ENCODE measurements around the gene NDST1. TPM values are rescaled to one million over a fixed set of nuclear protein-coding genes. Genes with fewer than 3 reads are reported as not detected.
A peak's percentile ranks its signal among the peaks of the same experiment; 100 is the strongest.

NDST1 gene
- total and polyA plus RNA-seq, 7 experiments from 2014 or later = 0.69 to 17.5 (median 1.2) TPM

GRCh38 chr5:150506571-150507473 is 1.1 kb upstream of the NDST1 start:
- ChIA-PET CTCF (no interaction called here), POLR2A (no interaction called here)
- Mint-ChIP-seq H3K4me3 (no peak overlapping the region), H3K36me3 (no peaks in the 10 kb centered on the region), H3K27ac (peak overlapping the region in 1 of 9 donors; percentile 67), H3K9me3 (no peaks in the 10 kb centered on the region), H3K4me1 (no peaks in the 10 kb centered on the region), H3K27me3 (no peaks in the 10 kb centered on the region)
- Histone ChIP-seq H3K36me3 (ENCODE audit: control insufficient read depth in 2 of 3, insufficient read depth in 3 of 3, low read length in 3 of 3) (no peaks in the 10 kb centered on the region), H3K27ac (ENCODE audit: low read depth, low read length) (no peak overlapping the region), H3K9me3 (ENCODE audit: control insufficient read depth in 2 of 3, low read length in 3 of 3) (no peaks in the 10 kb centered on the region), H3K27me3 (ENCODE audit: control insufficient read depth in 2 of 2, insufficient read depth in 2 of 2, low read length in 2 of 2) (no peaks in the 10 kb centered on the region), H3K4me1 (ENCODE audit: control insufficient read depth in 2 of 2, insufficient read depth in 2 of 2, low read length in 2 of 2) (no peaks in the 10 kb centered on the region), H3K4me3 (ENCODE audit: low read length) (no peak overlapping the region)
- ATAC-seq (no peak), DNase-seq (no peak)
- intact Hi-C loops (cut with micrococcal nuclease) = no loop called here

GRCh38 chr5:150508277-150508640 is 328 bp downstream of the NDST1 start:
- no peaks in the 10 kb centered on the region for H3K27me3 Mint-ChIP-seq

GRCh38 chr5:150508828-150509227 is 897 bp downstream of the NDST1 start:
- ATAC-seq (no peak), DNase-seq (no peak)
- ChIA-PET POLR2A (interaction anchor here (0.6 kb wide), 1 partner anchor 1087 kb away, joined by 3 read pairs; no protein-coding TSS in a partner anchor), CTCF (no interaction called here)
- no peaks in the 10 kb centered on the region for H3K36me3 Mint-ChIP-seq
- H3K4me3 Mint-ChIP-seq = no peak overlapping the region
- H3K4me3 ChIP-seq (ENCODE audit: low read length) = no peak overlapping the region
- no peaks in the 10 kb centered on the region for H3K9me3 ChIP-seq (ENCODE audit: control insufficient read depth in 2 of 3, low read length in 3 of 3)
- H3K27ac ChIP-seq (ENCODE audit: low read depth, low read length) = no peak overlapping the region
- no peaks in the 10 kb centered on the region for H3K36me3 ChIP-seq (ENCODE audit: control insufficient read depth in 2 of 3, insufficient read depth in 3 of 3, low read length in 3 of 3)
- no peak overlapping the region for H3K27ac Mint-ChIP-seq
- H3K9me3 Mint-ChIP-seq = no peaks in the 10 kb centered on the region
- intact Hi-C loops (cut with micrococcal nuclease) = no loop called here
- H3K4me1 ChIP-seq (ENCODE audit: control insufficient read depth in 2 of 2, insufficient read depth in 2 of 2, low read length in 2 of 2) = no peaks in the 10 kb centered on the region
- H3K4me1 Mint-ChIP-seq = no peaks in the 10 kb centered on the region
- no peaks in the 10 kb centered on the region for H3K27me3 Mint-ChIP-seq
- no peaks in the 10 kb centered on the region for H3K27me3 ChIP-seq (ENCODE audit: control insufficient read depth in 2 of 2, insufficient read depth in 2 of 2, low read length in 2 of 2)

More at GRCh38 chr5:150508277-150508640, 328 bp downstream of the NDST1 start:
- Histone ChIP-seq H3K27ac (ENCODE audit: low read depth, low read length) (no peak overlapping the region), H3K9me3 (ENCODE audit: control insufficient read depth in 2 of 3, low read length in 3 of 3) (no peaks in the 10 kb centered on the region), H3K4me1 (ENCODE audit: control insufficient read depth in 2 of 2, insufficient read depth in 2 of 2, low read length in 2 of 2) (no peaks in the 10 kb centered on the region), H3K4me3 (ENCODE audit: low read length) (no peak overlapping the region), H3K27me3 (ENCODE audit: control insufficient read depth in 2 of 2, insufficient read depth in 2 of 2, low read length in 2 of 2) (no peaks in the 10 kb centered on the region), H3K36me3 (ENCODE audit: control insufficient read depth in 2 of 3, insufficient read depth in 3 of 3, low read length in 3 of 3) (no peaks in the 10 kb centered on the region)
- CTCF ChIA-PET = no interaction called here
- POLR2A ChIA-PET = no interaction called here
- H3K36me3 Mint-ChIP-seq = no peaks in the 10 kb centered on the region
- intact Hi-C loops (cut with micrococcal nuclease) = no loop called here
- no peak overlapping the region for H3K27ac Mint-ChIP-seq
- no peak for DNase-seq
- H3K4me3 Mint-ChIP-seq = no peak overlapping the region
- no peaks in the 10 kb centered on the region for H3K9me3 Mint-ChIP-seq
- no peak for ATAC-seq
- no peaks in the 10 kb centered on the region for H3K4me1 Mint-ChIP-seq

GRCh38 chr5:150509992-150510391 is 2.1 kb downstream of the NDST1 start:
- no peak overlapping the region for H3K4me3 Mint-ChIP-seq
- Histone ChIP-seq H3K9me3 (ENCODE audit: control insufficient read depth in 2 of 3, low read length in 3 of 3) (no peaks in the 10 kb centered on the region), H3K4me3 (ENCODE audit: low read length) (no peak overlapping the region), H3K36me3 (ENCODE audit: control insufficient read depth in 2 of 3, insufficient read depth in 3 of 3, low read length in 3 of 3) (no peaks in the 10 kb centered on the region), H3K4me1 (ENCODE audit: control insufficient read depth in 2 of 2, insufficient read depth in 2 of 2, low read length in 2 of 2) (no peaks in the 10 kb centered on the region), H3K27me3 (ENCODE audit: control insufficient read depth in 2 of 2, insufficient read depth in 2 of 2, low read length in 2 of 2) (no peaks in the 10 kb centered on the region), H3K27ac (ENCODE audit: low read depth, low read length) (no peak overlapping the region)
- no peaks in the 10 kb centered on the region for H3K4me1 Mint-ChIP-seq
- no peaks in the 10 kb centered on the region for H3K9me3 Mint-ChIP-seq
- ATAC-seq (no peak), DNase-seq (no peak)
- CTCF ChIA-PET = no interaction called here
- peak overlapping the region in 1 of 9 donors; percentile 43 for H3K27ac Mint-ChIP-seq
- POLR2A ChIA-PET = no interaction called here
- intact Hi-C loops (cut with micrococcal nuclease) = no loop called here
- H3K27me3 Mint-ChIP-seq = no peaks in the 10 kb centered on the region
- H3K36me3 Mint-ChIP-seq = no peaks in the 10 kb centered on the region

GRCh38 chr5:150510460-150511263 is 2.7 kb downstream of the NDST1 start:
- Histone ChIP-seq H3K27me3 (ENCODE audit: control insufficient read depth in 2 of 2, insufficient read depth in 2 of 2, low read length in 2 of 2) (no peaks in the 10 kb centered on the region), H3K9me3 (ENCODE audit: control insufficient read depth in 2 of 3, low read length in 3 of 3) (no peaks in the 10 kb centered on the region), H3K4me1 (ENCODE audit: control insufficient read depth in 2 of 2, insufficient read depth in 2 of 2, low read length in 2 of 2) (no peaks in the 10 kb centered on the region), H3K4me3 (ENCODE audit: low read length) (no peak overlapping the region), H3K27ac (ENCODE audit: low read depth, low read length) (no peak overlapping the region), H3K36me3 (ENCODE audit: control insufficient read depth in 2 of 3, insufficient read depth in 3 of 3, low read length in 3 of 3) (no peaks in the 10 kb centered on the region)
- Mint-ChIP-seq H3K27me3 (no peaks in the 10 kb centered on the region), H3K4me3 (no peak overlapping the region), H3K9me3 (no peaks in the 10 kb centered on the region), H3K4me1 (no peaks in the 10 kb centered on the region), H3K36me3 (no peaks in the 10 kb centered on the region), H3K27ac (no peak overlapping the region)
- ATAC-seq (no peak), DNase-seq (no peak)
- ChIA-PET POLR2A (no interaction called here), CTCF (no interaction called here)
- intact Hi-C loops (cut with micrococcal nuclease) = no loop called here

GRCh38 chr5:150511578-150512367 is 3.8 kb downstream of the NDST1 start:
- DNase-seq (no peak), ATAC-seq (no peak)
- ChIA-PET POLR2A (no interaction called here), CTCF (no interaction called here)
- H3K27ac Mint-ChIP-seq = no peak overlapping the region
- H3K4me1 Mint-ChIP-seq = no peaks in the 10 kb centered on the region
- H3K9me3 Mint-ChIP-seq = no peaks in the 10 kb centered on the region
- no peak overlapping the region for H3K27ac ChIP-seq (ENCODE audit: low read depth, low read length)
- H3K27me3 Mint-ChIP-seq = no peaks in the 10 kb centered on the region
- no peaks in the 10 kb centered on the region for H3K27me3 ChIP-seq (ENCODE audit: control insufficient read depth in 2 of 2, insufficient read depth in 2 of 2, low read length in 2 of 2)
- H3K4me1 ChIP-seq (ENCODE audit: control insufficient read depth in 2 of 2, insufficient read depth in 2 of 2, low read length in 2 of 2) = no peaks in the 10 kb centered on the region
- intact Hi-C loops (cut with micrococcal nuclease) = no loop called here
- no peaks in the 10 kb centered on the region for H3K36me3 Mint-ChIP-seq
- H3K9me3 ChIP-seq (ENCODE audit: control insufficient read depth in 2 of 3, low read length in 3 of 3) = no peaks in the 10 kb centered on the region
- H3K4me3 ChIP-seq (ENCODE audit: low read length) = no peak overlapping the region
- no peak overlapping the region for H3K4me3 Mint-ChIP-seq
- H3K36me3 ChIP-seq (ENCODE audit: control insufficient read depth in 2 of 3, insufficient read depth in 3 of 3, low read length in 3 of 3) = no peaks in the 10 kb centered on the region
